ENCODE measurements around the gene PTPRK.

DNA sequence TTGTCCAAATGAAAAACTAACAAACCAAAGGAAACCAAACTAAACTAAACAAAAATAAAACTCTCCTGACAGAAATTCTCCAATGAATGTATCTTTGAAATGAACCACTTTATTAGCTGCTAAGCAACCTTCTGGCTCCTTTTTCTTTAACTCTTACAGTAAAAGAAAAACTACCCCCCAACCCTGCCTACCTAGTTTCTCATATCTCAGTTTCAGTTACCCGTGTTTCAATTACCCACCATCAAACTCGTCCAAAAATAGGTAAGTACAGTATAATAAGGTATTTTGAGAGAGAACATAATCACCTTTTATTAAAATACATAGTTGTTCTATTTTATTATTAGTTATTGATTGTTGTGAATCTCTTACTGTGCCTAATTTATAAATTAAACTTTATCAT is 442.1 kb downstream of the PTPRK start:
- TF ChIP-seq CTCF (conservative IDR thresholded peaks at IDR 0.05; ENCODE audit: low read depth in 2 of 2) (no peak), EZH2 (IDR thresholded peaks at IDR 0.05; ENCODE audit: low read depth, unreplicated experiment) (no peak), ZNF114 (CRISPR knock-in tag; IDR thresholded peaks at IDR 0.05) (no peak), CREB1 (CRISPR knock-in tag; IDR thresholded peaks at IDR 0.05; ENCODE audit: low read depth) (no peak), POLR2AphosphoS5 (IDR thresholded peaks at IDR 0.05; ENCODE audit: low read depth) (no peak), NANOG (IDR thresholded peaks at IDR 0.05; ENCODE audit: borderline replicate concordance) (no peak), JUNB (IDR thresholded peaks at IDR 0.05; ENCODE audit: unreplicated experiment) (no peak)
- TF ChIP-seq, protein P1, sequence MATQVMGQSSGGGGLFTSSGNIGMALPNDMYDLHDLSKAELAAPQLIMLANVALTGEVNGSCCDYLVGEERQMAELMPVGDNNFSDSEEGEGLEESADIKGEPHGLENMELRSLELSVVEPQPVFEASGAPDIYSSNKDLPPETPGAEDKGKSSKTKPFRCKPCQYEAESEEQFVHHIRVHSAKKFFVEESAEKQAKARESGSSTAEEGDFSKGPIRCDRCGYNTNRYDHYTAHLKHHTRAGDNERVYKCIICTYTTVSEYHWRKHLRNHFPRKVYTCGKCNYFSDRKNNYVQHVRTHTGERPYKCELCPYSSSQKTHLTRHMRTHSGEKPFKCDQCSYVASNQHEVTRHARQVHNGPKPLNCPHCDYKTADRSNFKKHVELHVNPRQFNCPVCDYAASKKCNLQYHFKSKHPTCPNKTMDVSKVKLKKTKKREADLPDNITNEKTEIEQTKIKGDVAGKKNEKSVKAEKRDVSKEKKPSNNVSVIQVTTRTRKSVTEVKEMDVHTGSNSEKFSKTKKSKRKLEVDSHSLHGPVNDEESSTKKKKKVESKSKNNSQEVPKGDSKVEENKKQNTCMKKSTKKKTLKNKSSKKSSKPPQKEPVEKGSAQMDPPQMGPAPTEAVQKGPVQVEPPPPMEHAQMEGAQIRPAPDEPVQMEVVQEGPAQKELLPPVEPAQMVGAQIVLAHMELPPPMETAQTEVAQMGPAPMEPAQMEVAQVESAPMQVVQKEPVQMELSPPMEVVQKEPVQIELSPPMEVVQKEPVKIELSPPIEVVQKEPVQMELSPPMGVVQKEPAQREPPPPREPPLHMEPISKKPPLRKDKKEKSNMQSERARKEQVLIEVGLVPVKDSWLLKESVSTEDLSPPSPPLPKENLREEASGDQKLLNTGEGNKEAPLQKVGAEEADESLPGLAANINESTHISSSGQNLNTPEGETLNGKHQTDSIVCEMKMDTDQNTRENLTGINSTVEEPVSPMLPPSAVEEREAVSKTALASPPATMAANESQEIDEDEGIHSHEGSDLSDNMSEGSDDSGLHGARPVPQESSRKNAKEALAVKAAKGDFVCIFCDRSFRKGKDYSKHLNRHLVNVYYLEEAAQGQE (IDR thresholded peaks at IDR 0.05; ENCODE audit: unreplicated experiment), result no peak
